WTC11 (cell line): ENCODE results near the gene CSF1. TPM values are rescaled to one million over a fixed set of nuclear protein-coding genes. Genes with fewer than 3 reads are reported as not detected.

Experiments used
- ATAC-seq: fragments of 200-7000 bp; cut with Tn5 transposase; 2 replicates; pipeline ENCODE4 v1.10.0; 2021; ENCODE audit warnings: mild to moderate bottlenecking, moderate library complexity
- CTCF ChIA-PET: fragments of 300-600 bp; sonication (Branson Sonifier 250); formaldehyde crosslinking; loops from one replicate; lab custom pipeline; 2021; ENCODE audit warnings: antibody characterized with exemption; lab: Charles Lee
- POLR2A ChIA-PET: fragments of 350-600 bp; sonication (Branson Sonifier 250); formaldehyde crosslinking; loops from one replicate; lab custom pipeline; 2021; ENCODE audit warnings: antibody characterized with exemption; lab: Charles Lee
- DNase-seq: peaks from one replicate; pipeline ENCODE4 v3.0.0; 2021; ENCODE audit warnings: low spot score
- H3K27ac Mint-ChIP-seq: 2 replicates; pipeline ENCODE4 v1.8.0; 2021; ENCODE audit warnings: mixed read lengths
- H3K27me3 Mint-ChIP-seq: 2 replicates; pipeline ENCODE4 v1.8.0; 2021; ENCODE audit warnings: low read depth, mild to moderate bottlenecking, moderate library complexity, mixed read lengths
- H3K36me3 Mint-ChIP-seq: 2 replicates; pipeline ENCODE4 v1.8.0; 2021; ENCODE audit warnings: mixed read lengths
- H3K4me1 Mint-ChIP-seq: 2 replicates; pipeline ENCODE4 v1.8.0; 2022; ENCODE audit warnings: mixed read lengths
- H3K4me3 Mint-ChIP-seq: 2 replicates; pipeline ENCODE4 v1.8.0; 2021; ENCODE audit warnings: mild to moderate bottlenecking, moderate library complexity, mixed read lengths
- H3K9me3 Mint-ChIP-seq: 2 replicates; pipeline ENCODE4 v1.8.0; 2021; ENCODE audit warnings: mixed read lengths
- ATF6 ChIP-seq: sonication (generic); formaldehyde crosslinking; IDR thresholded peaks from 2 replicates; pipeline ENCODE4 v1.8.1; 2023; ENCODE audit warnings: mild to moderate bottlenecking, missing genetic modification reagents
- CDX4 ChIP-seq: fragments of 250-450 bp; sonication (Bioruptor Pico); IDR thresholded peaks from 2 replicates; pipeline ENCODE4 v1.9.0; 2021; ENCODE audit warnings: moderate library complexity, mild to moderate bottlenecking, inconsistent platforms, borderline replicate concordance
- CREM ChIP-seq: sonication (generic); formaldehyde crosslinking; IDR thresholded peaks from 2 replicates; pipeline ENCODE4 v1.8.1; 2022; ENCODE audit warnings: mild to moderate bottlenecking, missing genetic modification reagents, moderate library complexity
- ELF4 ChIP-seq: sonication (generic); formaldehyde crosslinking; IDR thresholded peaks from 2 replicates; pipeline ENCODE4 v1.8.1; 2022; ENCODE audit warnings: low read depth, mild to moderate bottlenecking, moderate library complexity, missing genetic modification reagents
- EMX1 ChIP-seq: fragments of 250-450 bp; sonication (Bioruptor Pico); IDR thresholded peaks from 2 replicates; pipeline ENCODE4 v1.8.0; 2021; ENCODE audit warnings: mild to moderate bottlenecking
- ETV6 ChIP-seq: sonication (generic); formaldehyde crosslinking; IDR thresholded peaks from 2 replicates; pipeline ENCODE4 v1.8.1; 2022; ENCODE audit warnings: mild to moderate bottlenecking, missing genetic modification reagents
- FOXK1 ChIP-seq: sonication (generic); formaldehyde crosslinking; IDR thresholded peaks from 2 replicates; pipeline ENCODE4 v1.8.0; 2022; ENCODE audit warnings: mild to moderate bottlenecking, moderate library complexity, missing genetic modification reagents
- FOXP4 ChIP-seq: sonication (generic); formaldehyde crosslinking; IDR thresholded peaks from 2 replicates; pipeline ENCODE4 v1.8.0; 2022; ENCODE audit warnings: mild to moderate bottlenecking, missing genetic modification reagents
- GTF2I ChIP-seq: fragments of 250-450 bp; sonication (Bioruptor Pico); conservative IDR thresholded peaks from 2 replicates; pipeline ENCODE4 v1.4.0; 2021; ENCODE audit warnings: mild to moderate bottlenecking
- JUN ChIP-seq: sonication (generic); formaldehyde crosslinking; IDR thresholded peaks from 2 replicates; pipeline ENCODE4 v1.8.0; 2023; ENCODE audit warnings: mild to moderate bottlenecking, missing genetic modification reagents
- MAX ChIP-seq: sonication (generic); formaldehyde crosslinking; IDR thresholded peaks from 2 replicates; pipeline ENCODE4 v1.8.0; 2022; ENCODE audit warnings: mild to moderate bottlenecking, missing genetic modification reagents
- NFE2L1 ChIP-seq: sonication (generic); formaldehyde crosslinking; IDR thresholded peaks from 2 replicates; pipeline ENCODE4 v1.8.1; 2023; ENCODE audit warnings: missing genetic modification reagents
- NR1H2 ChIP-seq: sonication (generic); formaldehyde crosslinking; IDR thresholded peaks from 2 replicates; pipeline ENCODE4 v1.9.0; 2021; ENCODE audit warnings: mild to moderate bottlenecking, moderate library complexity, missing genetic modification reagents
- PREB ChIP-seq: sonication (generic); formaldehyde crosslinking; IDR thresholded peaks from 2 replicates; pipeline ENCODE4 v1.8.1; 2022; ENCODE audit warnings: mild to moderate bottlenecking, missing genetic modification reagents, moderate library complexity, borderline replicate concordance
- ZBTB21 ChIP-seq: sonication (generic); formaldehyde crosslinking; IDR thresholded peaks from 2 replicates; pipeline ENCODE4 v1.8.1; 2023; ENCODE audit warnings: mild to moderate bottlenecking, missing genetic modification reagents, borderline replicate concordance
- ZBTB43 ChIP-seq: sonication (generic); formaldehyde crosslinking; IDR thresholded peaks from 2 replicates; pipeline ENCODE4 v1.8.1; 2023; ENCODE audit warnings: mild to moderate bottlenecking, missing genetic modification reagents
- ZNF232 ChIP-seq: sonication (generic); formaldehyde crosslinking; IDR thresholded peaks from 2 replicates; pipeline ENCODE4 v1.8.0; 2022; ENCODE audit warnings: mild to moderate bottlenecking, missing genetic modification reagents
- ZNF281 ChIP-seq: sonication (generic); formaldehyde crosslinking; IDR thresholded peaks from 2 replicates; pipeline ENCODE4 v1.8.0; 2023; ENCODE audit warnings: mild to moderate bottlenecking, missing genetic modification reagents
- ZNF512 ChIP-seq: sonication (generic); formaldehyde crosslinking; IDR thresholded peaks from 2 replicates; pipeline ENCODE4 v1.8.1; 2022; ENCODE audit warnings: missing genetic modification reagents, borderline replicate concordance
- total RNA-seq: library from RNA; stranded (reverse); gene quantifications from 3 replicates; pipeline ENCODE4 v1.2.3, GENCODE V29; 2021

Gene CSF1
- total RNA-seq, 1 experiment from 2014 or later = 3.0 TPM

GRCh38 chr1:109912214-109912861 lies 1.7 kb downstream of the CSF1 start:
- DNase-seq (no peak), ATAC-seq (no peak)
- ChIA-PET POLR2A (no interaction called here), CTCF (interaction anchor here (0.8 to 3.7 kb wide), 10 partner anchors 8 to 122 kb away, joined by 3 to 15 read pairs (median 8); partner anchors contain the start of gene AHCYL1)
- H3K4me3 Mint-ChIP-seq = peak overlapping the region; percentile 68
- no peak overlapping the region for H3K27ac Mint-ChIP-seq
- H3K9me3 Mint-ChIP-seq = no peaks in the 10 kb centered on the region
- peaks cover 27% of the 10 kb centered on the region for H3K4me1 Mint-ChIP-seq
- TF ChIP-seq MAX (CRISPR knock-in tag) (no peak), JUN (no peak), NFE2L1 (0 out of 2 replicates have a peak, but pooled peaks have one; percentile 23)
- TF ChIP-seq, all 79 proteins: peak for 1
- peaks cover 56% of the 10 kb centered on the region for H3K27me3 Mint-ChIP-seq
- H3K36me3 Mint-ChIP-seq = no peaks in the 10 kb centered on the region

- CTCF ChIA-PET = interaction anchor here (1.0 to 3.7 kb wide), 4 partner anchors 11 to 136 kb away, joined by 3 to 15 read pairs (median 6); partner anchors contain the start of gene AHCYL1
- TF ChIP-seq ELF4 (CRISPR knock-in tag) (no peak), ATF6 (CRISPR knock-in tag) (no peak), EMX1 (no peak), ZBTB43 (no peak), PREB (CRISPR knock-in tag) (no peak), ZBTB21 (CRISPR knock-in tag) (no peak), FOXK1 (CRISPR knock-in tag) (no peak), ZNF232 (CRISPR knock-in tag) (no peak), ZNF512 (no peak), NR1H2 (CRISPR knock-in tag) (no peak), CREM (CRISPR knock-in tag) (no peak), GTF2I (no peak), ZNF281 (CRISPR knock-in tag) (no peak), CDX4 (CRISPR knock-in tag) (no peak), ETV6 (no peak), FOXP4 (CRISPR knock-in tag) (no peak)
- TF ChIP-seq, all 79 proteins: peak for 0
- no peaks in the 10 kb centered on the region for H3K36me3 Mint-ChIP-seq
- no peak for ATAC-seq
- H3K4me3 Mint-ChIP-seq = no peak overlapping the region
- H3K9me3 Mint-ChIP-seq = no peaks in the 10 kb centered on the region
- peaks cover 27% of the 10 kb centered on the region for H3K4me1 Mint-ChIP-seq
- POLR2A ChIA-PET = no interaction called here
- H3K27ac Mint-ChIP-seq = no peak overlapping the region
- no peak for DNase-seq
- peaks cover 52% of the 10 kb centered on the region for H3K27me3 Mint-ChIP-seq
Observed at GRCh38 chr1:109912873-109913272, 2.2 kb downstream of the CSF1 start.
